Spinal cord (tissue), 10 donors: ENCODE data around the gene SLC25A24. TPM values are rescaled to one million over a fixed set of nuclear protein-coding genes. Genes with fewer than 3 reads are reported as not detected.
"Not testable (repeated sequence)": the region's sequence is repeated elsewhere in the genome, so short reads cannot be mapped to it uniquely, and the experiment has no call there.

Experiments used
- DNase-seq, 6 donors: peaks; one replicate each; pipeline versions ENCODE4 v3.0.0 to v3.0.0-alpha.2; 2013 to 2015; ENCODE audit warnings: low spot score in 6 of 6, low read depth in 4 of 6
- H3K27ac ChIP-seq: one replicate; pipeline ENCODE4 v1.5.1; 2013; ENCODE audit warnings: low read depth, low read length, control low read depth
- H3K27me3 ChIP-seq: one replicate; pipeline ENCODE4 v1.6.1; 2013; ENCODE audit warnings: low read length; ENCODE audit not compliant: control insufficient read depth, insufficient read depth
- H3K36me3 ChIP-seq: one replicate; pipeline ENCODE4 v1.6.1; 2013; ENCODE audit warnings: low read length; ENCODE audit not compliant: control insufficient read depth, insufficient read depth
- H3K4me1 ChIP-seq: one replicate; pipeline ENCODE4 v1.6.1; 2013; ENCODE audit warnings: low read length; ENCODE audit not compliant: control insufficient read depth, insufficient read depth
- H3K4me3 ChIP-seq: one replicate; pipeline ENCODE4 v1.5.1; 2013; ENCODE audit warnings: low read depth, low read length, control low read depth
- H3K9me3 ChIP-seq: one replicate; pipeline ENCODE4 v1.6.1; 2013; ENCODE audit warnings: low read length; ENCODE audit not compliant: control insufficient read depth, insufficient read depth
- WGBS: methylation state at CpG from one replicate; pipeline ENCODE4 v1.1.5; 2013; ENCODE audit warnings: missing lambda C conversion rate; ENCODE audit not compliant: insufficient coverage; 5-methylcytosine and 5-hydroxymethylcytosine counted together
- polyA plus RNA-seq, 2 donors: library from polyadenylated mRNA; unstranded; fragments of 120-200 nt; gene quantifications; one replicate each; pipeline ENCODE4 v1.2.1, GENCODE V29; 2013; ENCODE audit not compliant: insufficient read length in 2 of 2
- total RNA-seq, 2 donors: library from RNA; depleted of rRNA in 1 of 2; stranded (reverse); fragments of 120-200 nt in 1 of 2; fragments of >200 nt in 1 of 2; gene quantifications; one replicate each; pipeline versions ENCODE4 v1.2.3 to v1.2.4, GENCODE V29; 2013 to 2014
- donor health status: healthy.

Gene SLC25A24
- total and polyA plus RNA-seq, 4 donors = 10.7 to 34.8 (median 20.7) TPM

- Histone ChIP-seq H3K36me3 (no peaks in the 10 kb centered on the region), H3K27me3 (no peaks in the 10 kb centered on the region), H3K4me1 (no peaks in the 10 kb centered on the region), H3K27ac (no peak overlapping the region), H3K9me3 (no peaks in the 10 kb centered on the region), H3K4me3 (no peak overlapping the region)
- DNase-seq = no peak
- WGBS = no CpG with 5 or more reads among the region's 4 CpGs
Measured at GRCh38 chr1:108142258-108142657, 57.9 kb downstream of the SLC25A24 start.

- WGBS = no CpG with 5 or more reads among the region's 3 CpGs
- DNase-seq = no peak
- Histone ChIP-seq H3K27ac (no peak overlapping the region), H3K27me3 (no peaks in the 10 kb centered on the region), H3K4me1 (no peaks in the 10 kb centered on the region), H3K36me3 (no peaks in the 10 kb centered on the region), H3K9me3 (no peaks in the 10 kb centered on the region), H3K4me3 (no peak overlapping the region)
Measured at GRCh38 chr1:108141621-108142020, 58.5 kb downstream of the SLC25A24 start.

DNA sequence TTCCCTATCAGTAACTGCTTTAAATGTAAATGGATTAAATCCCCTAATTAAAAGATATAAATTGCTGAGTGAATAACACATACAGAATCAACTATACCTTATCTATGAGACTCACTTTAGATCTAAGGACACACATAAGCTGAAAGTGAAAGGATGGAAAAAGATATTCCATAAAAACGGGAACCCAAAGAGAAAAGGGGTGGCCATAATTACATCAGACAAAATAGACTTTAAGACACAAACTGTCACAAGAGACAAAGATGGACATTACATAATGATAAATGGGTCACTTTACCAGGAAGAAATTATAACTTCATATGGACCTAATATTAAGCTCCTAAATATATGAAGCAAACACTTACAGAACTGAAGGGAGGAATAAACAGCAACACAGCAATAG is 59.2 kb downstream of the SLC25A24 start:
- no peak for DNase-seq
- H3K4me3 ChIP-seq = no peak overlapping the region
- no peak overlapping the region for H3K27ac ChIP-seq
- no peaks in the 10 kb centered on the region for H3K36me3 ChIP-seq
- no peaks in the 10 kb centered on the region for H3K4me1 ChIP-seq
- no CpG with 5 or more reads among the region's 1 CpG for WGBS
- H3K27me3 ChIP-seq = no peaks in the 10 kb centered on the region
- H3K9me3 ChIP-seq = no peaks in the 10 kb centered on the region

GRCh38 chr1:108140177-108140576 is 60.0 kb downstream of the SLC25A24 start:
- H3K27me3 ChIP-seq = no peaks in the 10 kb centered on the region
- no peaks in the 10 kb centered on the region for H3K9me3 ChIP-seq
- no peak overlapping the region for H3K4me3 ChIP-seq
- no peaks in the 10 kb centered on the region for H3K4me1 ChIP-seq
- no peak overlapping the region for H3K27ac ChIP-seq
- no peaks in the 10 kb centered on the region for H3K36me3 ChIP-seq
- DNase-seq = no peak
- WGBS = no CpG with 5 or more reads among the region's 1 CpG

- not testable (repeated sequence) for H3K36me3 ChIP-seq
- 96% methylated on average over 6 of the region's 8 CpGs for WGBS
Measured at GRCh38 chr1:108139555-108139954, 60.6 kb downstream of the SLC25A24 start.

GRCh38 chr1:108133148-108133547 is 67.0 kb downstream of the SLC25A24 start:
- H3K9me3 ChIP-seq, H3K27me3 ChIP-seq, H3K27ac ChIP-seq, H3K4me3 ChIP-seq, H3K4me1 ChIP-seq, DNase-seq, H3K36me3 ChIP-seq: not testable (repeated sequence)
- 100% methylated on average over 2 of the region's 2 CpGs for WGBS

More at GRCh38 chr1:108139555-108139954, 60.6 kb downstream of the SLC25A24 start:
- H3K4me1 ChIP-seq, H3K27ac ChIP-seq, H3K4me3 ChIP-seq, DNase-seq, H3K9me3 ChIP-seq, H3K27me3 ChIP-seq: not testable (repeated sequence)

GRCh38 chr1:108132367-108132766 is 67.8 kb downstream of the SLC25A24 start:
- not testable (repeated sequence) for H3K4me1 ChIP-seq, H3K27ac ChIP-seq, H3K27me3 ChIP-seq, H3K4me3 ChIP-seq, DNase-seq, H3K9me3 ChIP-seq, H3K36me3 ChIP-seq
- WGBS = 100% methylated on average over 2 of the region's 2 CpGs

GRCh38 chr1:108131281-108131680 is 68.9 kb downstream of the SLC25A24 start:
- not testable (repeated sequence) for DNase-seq, H3K4me1 ChIP-seq, H3K27ac ChIP-seq, H3K27me3 ChIP-seq, H3K9me3 ChIP-seq, H3K36me3 ChIP-seq, H3K4me3 ChIP-seq
- 83% methylated on average over 1 of the region's 1 CpG for WGBS

GRCh38 chr1:108130794-108131193 is 69.3 kb downstream of the SLC25A24 start:
- Histone ChIP-seq H3K36me3 (no peaks in the 10 kb centered on the region), H3K9me3 (peaks cover 4% of the 10 kb centered on the region), H3K27ac (no peak overlapping the region), H3K4me3 (no peak overlapping the region), H3K4me1 (no peaks in the 10 kb centered on the region), H3K27me3 (no peaks in the 10 kb centered on the region)
- WGBS = 57% methylated on average over 1 of the region's 2 CpGs
- DNase-seq = no peak

GRCh38 chr1:108129999-108130398 is 70.1 kb downstream of the SLC25A24 start:
- Histone ChIP-seq H3K36me3 (no peaks in the 10 kb centered on the region), H3K4me1 (no peaks in the 10 kb centered on the region), H3K27ac (no peak overlapping the region), H3K4me3 (no peak overlapping the region), H3K9me3 (peaks cover 4% of the 10 kb centered on the region), H3K27me3 (no peaks in the 10 kb centered on the region)
- WGBS = 73% methylated on average over 2 of the region's 4 CpGs
- DNase-seq = no peak
